Measurements from ENCODE around the gene NMNAT2.

The NMNAT2 gene

DNA sequence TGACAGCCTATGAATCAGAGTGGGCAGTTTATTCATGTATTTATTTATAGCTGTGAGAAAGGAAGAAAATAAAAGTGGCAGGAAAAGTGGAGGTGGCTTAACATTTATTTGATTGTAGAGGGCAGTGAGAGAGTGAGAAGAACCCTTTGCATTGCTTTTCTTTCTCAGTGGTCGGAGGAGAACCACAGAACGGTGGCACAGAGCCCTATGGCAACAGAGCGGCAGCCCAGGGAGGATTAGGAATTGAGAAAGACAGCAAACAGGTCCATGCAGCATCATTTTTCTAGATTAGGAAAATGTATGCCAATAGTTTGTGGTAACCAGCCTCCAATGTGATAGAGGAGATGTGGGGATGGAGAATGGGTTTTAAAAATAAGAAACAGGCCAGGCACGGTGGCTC lies 53.1 kb downstream of the NMNAT2 start:
- DNase-seq (ENCODE audit: low read depth): no peak

DNA sequence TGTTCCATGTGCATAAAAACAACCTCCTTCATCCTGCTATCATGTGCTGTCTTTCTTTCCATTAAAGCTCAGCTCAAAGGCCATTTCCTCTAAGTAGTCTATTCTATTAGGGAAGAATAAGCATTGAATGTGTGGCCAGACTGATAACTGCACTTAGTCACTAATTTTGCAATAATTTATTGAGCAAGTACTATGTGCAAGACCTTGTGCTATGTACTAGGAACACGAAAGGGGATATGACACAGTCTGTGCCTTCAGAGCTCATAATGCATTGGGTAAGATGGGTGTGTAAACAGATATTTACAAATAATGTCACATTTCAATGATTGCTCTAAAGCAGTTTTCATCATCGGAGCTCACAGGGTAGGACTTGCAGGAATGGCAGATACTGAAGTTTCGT lies 54.2 kb downstream of the NMNAT2 start:
- DNase-seq (ENCODE audit: low read depth): no peak

DNA sequence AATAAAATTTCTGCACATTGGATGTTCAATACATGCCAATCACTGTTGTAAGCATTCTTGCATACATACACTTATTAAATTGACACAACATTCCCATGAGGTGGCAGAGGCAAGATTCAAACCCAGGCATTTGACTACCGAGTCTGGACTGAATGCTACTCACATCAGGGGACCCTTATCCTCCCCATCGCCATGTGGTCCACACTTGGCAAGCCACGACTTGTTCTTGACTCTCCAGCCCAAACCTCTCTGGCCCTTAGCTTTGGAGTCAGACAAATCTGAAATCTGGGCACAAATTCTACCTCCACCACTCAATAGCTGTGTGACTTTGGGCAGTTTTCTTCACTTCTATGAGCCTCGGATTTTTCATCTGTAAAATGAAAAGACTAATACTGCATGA lies 57.1 kb downstream of the NMNAT2 start:
- no peak for DNase-seq (ENCODE audit: low read depth)

DNA sequence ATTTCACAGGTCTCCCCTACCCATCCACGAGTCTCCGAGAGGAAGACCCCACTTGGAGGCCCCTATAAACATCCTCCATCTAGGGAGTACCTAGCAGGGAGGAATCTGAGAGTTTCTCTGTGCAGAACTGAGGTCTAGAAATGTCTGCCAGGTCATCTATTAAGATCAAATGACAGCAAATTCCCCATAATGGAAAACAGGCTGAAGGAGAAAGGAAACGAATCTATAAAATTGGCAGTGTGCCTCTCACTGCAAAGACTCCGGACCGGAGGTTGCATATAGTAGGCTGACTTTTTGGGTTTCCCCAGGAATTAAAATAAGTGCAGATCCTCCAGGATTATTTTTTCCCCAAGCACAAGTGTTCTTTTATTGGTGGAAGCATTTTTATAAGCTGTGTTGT lies 57.7 kb downstream of the NMNAT2 start:
- no peak for DNase-seq (ENCODE audit: low read depth)

DNA sequence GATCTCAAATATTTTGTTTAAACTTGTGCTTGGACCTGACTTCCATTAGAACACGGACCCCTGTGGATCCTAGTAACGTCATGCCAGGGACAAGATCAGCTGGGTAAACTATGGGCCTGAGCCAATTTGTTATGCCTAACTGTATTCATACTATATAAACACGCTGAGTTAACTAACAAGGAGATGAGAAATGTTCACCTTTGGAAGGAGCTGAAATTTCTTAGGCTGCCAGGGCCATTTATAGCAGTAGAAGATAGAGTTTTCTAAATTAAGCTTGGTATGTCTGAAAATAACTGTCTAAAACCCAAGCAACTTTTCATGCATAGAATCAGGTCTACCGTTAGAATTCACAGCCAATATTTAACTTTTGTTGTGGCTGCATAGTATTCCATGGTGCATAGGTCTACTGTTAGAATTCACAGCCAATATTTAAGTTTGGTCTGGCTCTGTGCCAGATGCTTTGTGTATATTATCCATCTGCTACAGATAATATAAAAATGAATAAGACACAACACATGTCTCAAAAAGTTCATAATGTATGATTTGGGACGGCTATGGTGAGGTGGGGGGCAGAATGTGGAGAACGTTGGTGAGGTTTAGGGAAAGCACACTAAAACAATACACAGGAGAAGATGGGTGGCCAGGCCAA lies 61.5 kb downstream of the NMNAT2 start:
- no peak for DNase-seq (ENCODE audit: low read depth)

DNA sequence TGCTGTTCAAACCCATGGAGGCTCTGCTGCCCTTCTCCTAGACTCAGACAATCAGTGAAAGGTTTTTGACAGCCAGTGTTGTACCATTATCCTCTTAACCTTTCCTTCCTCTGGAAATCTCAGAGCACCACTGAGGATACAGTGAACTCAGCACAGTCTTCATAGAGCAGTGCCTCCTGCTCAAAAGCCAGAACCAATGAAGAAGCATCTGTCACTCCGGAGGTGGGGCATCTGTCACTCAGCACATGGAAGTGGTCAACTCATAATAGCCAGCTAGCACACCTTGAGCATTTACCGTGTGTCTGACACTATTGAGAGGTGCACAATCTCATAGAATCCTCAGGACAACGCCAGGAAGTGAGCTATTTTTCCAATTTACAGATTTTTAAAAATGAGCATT lies 62.4 kb downstream of the NMNAT2 start:
- no peak for DNase-seq (ENCODE audit: low read depth)

DNA sequence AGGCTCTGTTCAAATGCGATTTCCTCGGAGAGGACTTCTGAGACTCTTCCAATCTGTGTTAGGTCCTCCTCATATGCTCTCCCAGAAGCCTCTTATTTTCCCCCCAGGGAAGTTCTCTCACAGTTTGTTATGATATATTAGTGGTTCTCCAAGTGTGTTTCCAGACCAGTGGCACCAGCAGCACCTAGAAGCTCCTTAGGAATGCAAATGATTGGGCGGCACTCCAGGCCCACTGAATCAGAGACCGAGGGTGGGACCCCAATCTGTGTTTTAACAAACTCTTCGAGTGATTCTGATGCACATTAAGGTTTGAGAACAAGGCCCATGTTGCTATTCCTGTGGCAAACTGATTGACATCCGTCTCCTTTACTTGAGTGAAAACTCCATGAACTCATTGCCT lies 63.0 kb downstream of the NMNAT2 start:
- no peak for DNase-seq (ENCODE audit: low read depth)

DNA sequence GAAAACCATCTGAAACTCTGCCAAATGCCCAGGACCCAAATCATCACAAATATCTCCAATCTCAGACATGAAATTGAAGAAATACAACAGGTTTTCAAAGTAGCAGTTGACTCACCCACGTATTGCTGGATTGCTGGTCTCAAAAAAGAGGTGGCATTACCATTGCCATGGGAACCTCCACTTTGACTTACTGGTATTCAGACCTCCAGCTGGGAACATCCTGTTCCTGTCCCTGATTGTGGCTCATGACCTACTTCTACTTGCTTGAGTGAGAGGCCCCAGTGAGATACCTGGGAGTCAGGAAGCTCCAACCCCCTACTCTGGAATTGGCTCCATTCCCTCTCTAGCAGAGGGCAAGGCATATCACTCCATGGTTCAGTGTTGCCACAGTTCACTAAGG lies 64.6 kb downstream of the NMNAT2 start:
- no peak for DNase-seq (ENCODE audit: low read depth)

DNA sequence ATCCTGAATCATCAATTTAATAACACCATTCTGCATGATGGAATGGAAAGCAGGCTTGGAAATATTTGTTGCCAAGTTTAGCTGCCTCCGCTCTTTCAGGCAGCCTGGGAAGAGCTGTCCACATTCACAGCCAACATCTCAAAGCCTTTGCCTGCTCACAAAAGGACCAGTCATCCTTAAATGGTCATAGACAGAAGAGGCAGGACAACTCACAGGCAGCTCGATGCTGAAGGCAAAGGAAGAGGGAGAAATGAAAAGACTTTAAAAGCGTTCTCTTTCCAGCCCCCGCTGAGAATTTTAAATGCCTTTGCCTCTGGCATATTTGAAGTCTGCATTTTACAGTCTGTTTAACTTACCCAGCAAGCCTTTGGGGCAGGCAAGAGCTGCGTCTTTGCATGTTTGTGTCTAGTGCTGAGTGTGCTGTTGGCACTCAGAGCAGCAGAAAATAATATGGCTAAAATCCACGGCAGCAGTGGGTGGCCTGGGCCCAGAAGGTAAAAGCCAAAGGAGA lies 68.9 kb downstream of the NMNAT2 start:
- no peak for DNase-seq (ENCODE audit: low read depth)

DNA sequence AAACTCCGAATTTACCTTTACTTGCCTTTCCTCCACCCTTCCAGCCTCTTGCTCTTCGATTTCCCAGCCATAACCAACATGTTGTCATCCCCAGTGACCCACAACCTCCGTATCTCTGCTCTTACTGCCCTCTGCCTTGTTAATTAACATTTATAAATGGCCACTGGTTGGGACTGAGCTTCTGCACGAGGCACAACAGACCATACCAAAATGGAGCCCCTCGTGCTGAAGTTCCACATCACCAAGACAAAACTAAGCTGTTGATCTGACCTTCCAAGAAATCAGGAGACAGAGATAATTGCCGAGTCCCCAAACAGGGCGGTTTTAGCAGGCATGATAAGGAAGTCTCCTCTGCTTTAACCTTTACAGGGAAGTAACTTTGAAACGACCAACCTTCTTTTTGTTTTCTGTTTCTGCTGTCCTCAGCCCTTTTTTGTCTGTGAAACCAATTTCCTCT lies 71.9 kb downstream of the NMNAT2 start:
- DNase-seq (ENCODE audit: low read depth): no peak

DNA sequence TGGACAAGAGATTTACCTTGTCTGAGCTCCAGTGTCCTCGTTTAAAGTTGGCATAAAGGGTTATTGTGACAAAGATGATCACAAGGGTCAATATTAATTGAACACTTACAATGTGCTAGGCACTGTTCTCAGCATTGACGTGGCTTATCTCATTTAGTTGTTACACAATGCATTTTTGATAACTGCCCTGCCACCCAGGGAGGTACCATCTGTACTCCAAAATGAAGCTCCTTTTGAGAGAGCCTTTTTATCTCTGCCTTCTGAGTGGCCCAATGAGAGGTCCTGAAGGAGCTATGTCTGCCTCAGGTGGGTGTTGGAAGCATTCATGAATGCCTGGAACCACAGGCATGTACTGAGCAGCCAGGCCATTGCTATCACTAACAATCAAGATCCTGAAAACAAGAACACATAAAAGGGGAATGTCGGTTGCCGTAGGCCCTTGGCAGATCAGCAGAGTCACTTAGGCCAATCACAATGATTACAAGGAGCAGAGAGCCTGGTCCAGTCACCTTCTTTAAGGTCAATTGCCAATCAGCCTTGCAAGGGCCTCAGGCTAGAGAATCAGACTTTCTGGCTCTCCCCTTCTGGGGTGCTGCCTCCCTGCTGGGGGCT lies 78.5 kb downstream of the NMNAT2 start:
- no peak for DNase-seq (ENCODE audit: low read depth)

DNA sequence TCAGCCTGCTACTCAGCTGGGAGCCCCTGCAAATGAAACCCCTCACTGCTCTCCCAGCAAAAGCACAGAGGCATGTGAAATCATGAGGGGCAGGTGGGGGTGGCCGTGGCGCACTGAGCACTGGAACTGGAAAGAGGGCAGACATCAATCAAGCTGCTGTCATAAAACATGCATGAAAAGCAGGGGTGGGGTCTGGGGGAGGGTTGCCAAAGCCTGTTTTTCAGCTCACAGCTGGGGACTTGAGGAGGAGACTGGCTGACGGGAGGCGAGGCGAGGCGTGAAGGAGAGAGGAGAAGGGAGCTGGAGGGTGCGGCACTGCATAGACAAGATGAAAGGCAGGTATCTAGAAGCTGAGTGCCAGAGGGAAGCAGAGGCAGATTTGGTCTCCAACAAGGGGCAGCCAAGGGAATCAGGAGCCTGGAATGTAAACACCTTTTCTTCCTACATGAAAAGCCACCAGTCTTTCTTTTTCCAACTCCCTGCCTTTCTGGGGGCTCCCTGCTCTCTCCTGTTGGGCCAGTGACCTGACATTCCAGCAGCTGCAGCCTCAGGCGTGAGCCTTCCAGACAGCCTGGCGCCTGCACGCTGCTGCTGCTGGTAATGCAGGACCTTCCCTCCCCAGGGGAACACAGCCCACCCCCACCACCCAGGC lies 87.0 kb downstream of the NMNAT2 start:
- no peak for DNase-seq (ENCODE audit: low read depth)

DNA sequence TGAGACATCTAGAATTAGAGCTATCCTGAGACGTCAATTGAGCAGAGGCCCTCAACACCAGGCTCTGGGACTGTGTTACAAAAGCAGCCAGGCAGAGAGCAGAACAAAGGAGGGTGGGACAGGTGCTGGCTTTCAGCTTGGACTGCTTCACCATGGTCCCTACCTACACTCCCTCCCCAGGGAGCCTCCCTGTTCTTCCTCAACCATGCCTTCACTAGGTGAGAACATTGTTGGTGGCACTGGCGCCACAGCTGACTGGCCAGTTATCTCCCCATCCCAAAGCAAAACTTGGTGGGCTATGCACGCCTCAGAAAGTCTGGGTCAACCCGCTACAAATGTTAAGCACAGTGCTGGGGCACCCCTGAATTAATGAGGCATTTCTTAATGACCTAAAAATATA lies 87.8 kb downstream of the NMNAT2 start:
- DNase-seq (ENCODE audit: low read depth): no peak

DNA sequence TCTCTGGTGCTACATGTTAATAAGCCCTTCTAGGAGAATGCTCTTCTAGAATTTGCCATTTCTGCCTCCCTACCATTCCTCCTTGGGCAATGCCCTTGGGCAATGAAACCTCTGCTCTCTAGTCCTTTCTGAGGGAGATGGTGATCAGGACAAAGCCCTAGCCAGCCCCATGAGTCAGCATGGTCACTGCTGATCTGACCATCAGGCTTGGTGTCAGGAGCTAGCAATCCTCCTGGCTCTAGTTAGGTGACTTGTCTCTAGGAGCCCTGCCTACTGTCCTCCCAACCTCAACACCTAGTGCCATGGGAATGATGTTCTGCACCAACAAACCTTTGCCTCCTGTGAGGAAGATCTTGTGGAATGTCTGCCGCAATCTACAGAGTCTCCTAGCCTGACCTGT lies 89.8 kb downstream of the NMNAT2 start:
- DNase-seq (ENCODE audit: low read depth): no peak

DNA sequence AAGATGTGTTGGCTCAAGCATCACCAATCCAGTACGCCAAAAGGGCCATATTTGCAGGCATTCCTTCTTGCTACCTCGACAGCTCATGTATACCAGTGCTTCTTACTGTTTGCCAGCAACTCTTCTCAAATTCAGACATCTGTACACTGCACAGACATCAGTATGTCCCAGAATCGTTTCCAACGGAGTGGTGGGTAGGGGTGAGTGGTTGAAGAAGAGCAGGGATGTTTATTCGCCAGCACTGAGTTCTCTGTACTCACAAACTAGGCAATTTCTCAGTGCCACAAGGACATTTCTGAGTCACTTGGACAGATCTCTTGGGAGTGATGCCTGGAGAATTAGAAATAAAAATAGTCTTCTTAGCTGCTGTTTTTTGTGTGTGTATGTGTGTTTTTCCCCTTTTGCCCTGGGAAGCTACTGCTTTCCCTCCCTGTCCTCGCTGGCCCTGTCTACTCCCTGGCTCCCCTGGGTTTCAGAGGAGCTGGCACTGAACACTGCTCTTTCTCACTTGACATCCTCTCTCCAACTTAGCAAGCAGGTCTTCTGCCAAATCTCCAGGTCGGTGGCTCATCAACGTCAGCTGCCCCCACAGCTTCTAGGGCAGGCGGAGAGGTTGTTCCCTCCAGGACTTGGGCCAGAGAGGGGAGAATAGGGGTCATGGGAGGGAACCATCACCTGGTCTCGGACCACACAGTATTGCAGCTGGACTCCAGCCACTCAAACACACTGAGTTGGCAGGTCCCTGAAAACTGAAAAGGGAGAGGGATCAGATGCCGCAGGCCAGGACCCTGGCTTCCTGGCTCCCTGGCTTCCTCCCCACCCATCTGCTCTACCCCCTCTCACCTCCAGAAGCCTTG lies 90.5 kb downstream of the NMNAT2 start:
- DNase-seq (ENCODE audit: low read depth): no peak

DNA sequence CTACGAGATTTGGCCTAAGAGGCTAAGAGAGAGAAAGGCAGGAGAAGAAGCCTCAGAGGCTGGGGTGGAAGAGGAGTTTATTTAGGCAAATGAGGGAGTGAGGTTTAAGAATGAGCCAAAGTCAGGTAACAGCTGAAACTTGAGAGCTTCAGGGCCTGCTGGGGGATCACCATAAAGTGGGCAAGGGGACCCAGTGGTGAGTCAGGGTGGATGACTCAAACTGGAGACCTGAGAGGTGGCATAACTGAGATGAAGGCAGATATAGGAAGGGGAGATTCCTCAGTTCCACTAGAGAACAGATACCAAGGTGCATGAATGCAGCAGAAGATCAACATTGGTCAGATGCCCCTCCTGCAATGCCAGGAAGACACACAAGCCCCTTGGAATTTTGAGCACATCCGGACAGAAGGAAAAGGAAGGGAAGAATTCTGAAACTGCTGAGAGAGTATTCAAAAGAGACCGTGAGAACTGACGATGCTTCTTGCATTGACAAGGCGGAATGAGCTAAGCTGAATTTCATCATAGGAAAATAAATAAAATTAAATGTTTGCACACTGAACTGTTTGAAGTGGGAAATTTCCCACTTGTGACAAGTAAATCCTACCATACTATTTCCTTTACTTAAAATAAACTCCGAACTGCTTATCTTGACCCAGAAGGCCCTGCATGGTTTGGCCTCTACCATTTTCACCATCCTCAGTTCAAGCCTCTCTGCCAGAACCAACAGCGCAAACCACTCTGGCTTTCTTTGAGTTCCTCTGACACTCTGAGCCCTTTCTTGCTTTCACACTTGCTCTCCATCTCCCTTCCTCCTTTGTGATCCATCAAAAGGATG lies 94.1 kb downstream of the NMNAT2 start:
- DNase-seq (ENCODE audit: low read depth): no peak

DNA sequence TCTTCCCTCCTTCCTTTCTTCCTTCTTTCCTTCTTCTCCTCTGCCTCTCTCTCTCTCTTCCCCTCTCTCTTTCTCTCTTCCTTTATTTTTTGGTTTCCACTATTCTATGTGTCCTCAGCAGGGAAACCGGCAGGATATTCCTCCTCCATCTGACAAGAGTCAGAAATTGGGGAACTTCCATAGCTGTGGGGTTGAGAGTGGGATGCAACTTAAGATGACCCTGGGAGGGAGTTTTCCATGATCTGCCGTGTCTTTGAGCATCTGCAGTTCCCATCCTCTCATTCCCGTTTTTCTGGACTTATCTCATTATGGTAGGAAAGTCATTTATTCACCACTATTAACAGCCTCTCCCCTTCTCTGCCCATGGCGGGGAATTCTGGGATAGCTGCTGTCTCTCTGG lies 98.6 kb downstream of the NMNAT2 start:
- no peak for DNase-seq (ENCODE audit: low read depth)

DNA sequence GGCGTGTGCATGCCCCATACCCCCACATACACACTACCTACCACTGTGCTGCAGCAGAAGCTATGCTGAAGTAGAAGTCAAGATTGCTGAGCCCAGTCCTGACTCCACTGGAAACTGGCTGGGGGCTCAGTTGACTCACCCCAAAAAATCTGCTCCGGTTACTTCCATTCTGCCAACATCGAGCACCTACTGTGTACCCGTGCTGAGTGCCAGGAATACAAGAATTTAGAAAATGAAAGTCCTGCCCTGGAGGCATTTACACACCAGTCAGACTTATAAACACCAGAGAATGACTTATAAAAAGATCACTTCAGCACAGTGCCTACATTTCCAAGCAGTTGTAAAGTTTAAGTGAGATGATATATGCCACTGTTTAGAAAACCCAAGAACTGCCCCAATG lies 99.1 kb downstream of the NMNAT2 start:
- no peak for DNase-seq (ENCODE audit: low read depth)

DNA sequence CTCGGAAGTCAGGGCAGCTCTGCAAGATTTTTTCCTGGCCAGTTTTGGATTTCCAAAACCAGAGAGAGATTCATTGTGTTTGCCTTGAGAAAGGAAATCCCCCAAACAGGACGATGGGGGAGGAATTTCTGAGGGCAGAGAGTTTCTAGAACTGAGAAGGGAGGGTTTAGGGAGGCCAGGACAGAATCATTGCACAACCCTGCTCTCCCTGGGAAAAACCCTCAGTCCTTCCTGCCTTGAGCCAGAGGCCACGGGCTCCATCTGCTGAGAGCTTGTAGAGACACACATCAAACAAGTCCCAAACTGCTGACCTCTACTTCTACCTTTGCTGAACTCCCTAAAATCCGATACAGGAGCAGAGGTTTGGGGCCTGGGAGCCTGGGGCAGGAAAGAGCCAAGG lies 99.7 kb downstream of the NMNAT2 start:
- no peak for DNase-seq (ENCODE audit: low read depth)

DNA sequence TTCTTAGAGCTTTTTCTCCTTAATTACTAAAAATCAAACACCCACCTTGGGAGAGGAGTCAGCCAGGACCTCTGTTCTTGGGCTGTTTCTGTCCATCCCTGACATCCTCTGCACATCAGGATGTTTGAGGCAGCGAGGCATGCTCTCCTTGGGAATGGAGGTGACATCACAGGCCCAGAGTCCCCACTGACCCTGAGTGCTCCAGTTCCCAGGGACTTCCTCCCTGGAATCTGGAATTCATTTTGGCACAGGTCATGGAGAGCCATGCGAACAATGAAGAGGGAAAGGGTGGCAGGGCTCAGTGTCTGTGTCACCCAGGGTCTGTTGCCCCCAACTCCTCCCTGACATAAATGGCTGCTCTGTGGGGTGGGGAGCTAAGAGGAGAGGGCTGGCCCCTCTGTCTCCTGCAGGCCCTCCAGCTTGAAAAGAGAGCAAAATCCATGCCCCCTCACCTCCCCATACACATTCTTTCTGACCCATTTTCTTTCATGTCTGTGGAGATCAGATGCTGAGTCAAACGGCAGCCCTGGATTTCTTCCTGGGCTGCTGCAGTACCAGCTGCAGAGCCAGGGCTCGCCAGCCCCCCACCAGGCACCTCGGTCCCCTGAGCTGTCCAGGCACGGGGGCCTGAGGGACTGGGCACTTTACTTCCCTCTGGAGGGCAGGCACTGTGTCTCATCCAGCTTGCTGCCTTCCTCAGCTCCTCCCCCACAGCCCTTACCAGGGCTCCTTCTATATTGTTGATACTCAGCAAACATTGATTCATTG lies 102.0 kb downstream of the NMNAT2 start:
- no peak for DNase-seq (ENCODE audit: low read depth)

DNA sequence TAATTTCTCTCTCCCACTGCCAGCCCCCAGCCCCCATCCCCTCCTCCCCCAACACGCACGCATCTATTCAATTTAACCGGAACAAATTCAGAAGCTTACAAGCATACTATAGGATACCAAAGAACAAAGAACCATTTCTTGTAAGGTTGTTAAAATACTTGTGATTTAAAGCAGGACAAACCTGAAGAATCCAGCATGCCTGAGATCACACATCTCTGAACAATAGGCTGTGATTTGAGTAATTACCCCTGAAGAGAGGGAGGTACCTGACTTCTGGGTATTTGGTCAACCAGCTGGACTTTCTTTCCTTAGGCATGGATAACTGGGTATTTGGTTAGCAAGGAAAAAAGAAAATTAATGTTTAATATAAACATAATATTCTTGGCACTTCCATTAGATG lies 105.1 kb downstream of the NMNAT2 start:
- DNase-seq (ENCODE audit: low read depth): no peak

All from T follicular helper cell (primary cell).